GM12873 (cell line): ENCODE measurements around the gene KCMF1.

Experiments
- CTCF ChIP-seq: IDR thresholded peaks from 2 replicates; pipeline ENCODE4 v1.5.1; 2012; ENCODE audit warnings: low read depth, mild to moderate bottlenecking, moderate library complexity, low read length, control low read depth; ENCODE audit not compliant: insufficient read depth; ENCODE audit errors: missing control alignments

KCMF1 gene

DNA sequence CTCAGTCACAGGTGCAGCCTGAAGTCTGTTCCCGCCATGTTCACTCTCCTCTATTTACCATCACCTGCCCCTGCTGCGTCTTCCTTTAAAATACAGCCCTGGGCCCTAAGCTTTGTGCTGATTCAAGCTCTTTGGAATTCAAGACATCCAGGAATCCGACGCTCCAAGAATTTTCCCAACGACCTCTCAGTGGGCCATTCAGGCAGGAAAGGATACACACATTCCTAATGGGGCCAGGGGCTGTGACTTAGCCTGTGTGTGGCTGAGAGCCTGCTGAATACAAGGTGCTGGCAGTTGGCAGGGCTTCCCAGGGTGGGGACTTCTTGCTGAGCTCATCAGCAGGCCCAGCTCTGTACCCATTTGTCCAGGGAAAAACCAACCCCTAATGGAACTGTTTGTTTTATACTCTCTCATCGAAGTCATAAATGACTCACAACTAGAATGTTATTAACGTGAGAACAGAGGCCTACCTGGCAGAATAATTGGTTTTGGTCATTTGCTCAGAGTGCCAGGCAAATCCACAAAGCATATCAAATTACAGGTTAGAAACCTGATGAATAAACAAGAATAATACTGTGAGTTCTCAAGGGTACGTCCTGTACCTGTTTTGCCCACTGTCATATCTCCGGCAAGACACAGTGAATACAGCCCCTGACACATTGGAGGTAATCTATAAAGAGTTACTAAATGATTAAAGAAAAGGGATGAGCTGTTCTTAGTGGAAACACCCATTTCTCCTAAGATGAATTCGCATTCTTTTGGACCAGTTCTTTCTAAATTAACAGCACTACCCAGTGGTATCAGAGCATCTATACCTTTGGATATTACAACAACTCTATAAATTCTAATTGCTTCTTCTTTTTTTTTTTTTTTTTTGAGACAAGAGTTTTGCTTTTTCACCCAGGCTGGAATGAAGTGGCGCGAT lies 12.6 kb upstream of the KCMF1 start:
- TF ChIP-seq CTCF = no peak

GRCh38 chr2:84959095-84959565 lies 11.8 kb upstream of the KCMF1 start:
- TF ChIP-seq CTCF = no peak

- no peak for TF ChIP-seq CTCF
These were observed 11.1 kb upstream of the KCMF1 start for GRCh38 chr2:84959566-84960506.

DNA sequence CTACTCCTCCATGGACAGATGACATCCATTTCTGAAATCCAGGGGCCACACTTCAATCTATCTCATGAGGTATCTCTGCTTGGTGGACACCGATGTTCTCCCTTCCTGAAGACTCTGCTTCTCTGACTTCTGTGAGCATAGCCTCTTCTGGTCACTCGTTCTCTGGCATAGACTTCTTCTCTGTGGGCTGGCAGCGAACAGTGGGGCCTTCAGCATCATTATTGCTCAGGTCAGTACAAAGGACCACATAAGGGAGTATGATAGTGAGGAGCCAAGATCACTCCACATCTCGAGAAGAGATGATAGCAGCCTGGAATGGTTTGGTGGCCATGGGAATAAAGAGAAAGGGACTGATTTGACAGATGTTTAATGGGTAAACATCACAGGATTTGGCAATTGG lies 8.0 kb upstream of the KCMF1 start:
- no peak for TF ChIP-seq CTCF

GRCh38 chr2:84963323-84963691 lies 7.7 kb upstream of the KCMF1 start:
- no peak for TF ChIP-seq CTCF

DNA sequence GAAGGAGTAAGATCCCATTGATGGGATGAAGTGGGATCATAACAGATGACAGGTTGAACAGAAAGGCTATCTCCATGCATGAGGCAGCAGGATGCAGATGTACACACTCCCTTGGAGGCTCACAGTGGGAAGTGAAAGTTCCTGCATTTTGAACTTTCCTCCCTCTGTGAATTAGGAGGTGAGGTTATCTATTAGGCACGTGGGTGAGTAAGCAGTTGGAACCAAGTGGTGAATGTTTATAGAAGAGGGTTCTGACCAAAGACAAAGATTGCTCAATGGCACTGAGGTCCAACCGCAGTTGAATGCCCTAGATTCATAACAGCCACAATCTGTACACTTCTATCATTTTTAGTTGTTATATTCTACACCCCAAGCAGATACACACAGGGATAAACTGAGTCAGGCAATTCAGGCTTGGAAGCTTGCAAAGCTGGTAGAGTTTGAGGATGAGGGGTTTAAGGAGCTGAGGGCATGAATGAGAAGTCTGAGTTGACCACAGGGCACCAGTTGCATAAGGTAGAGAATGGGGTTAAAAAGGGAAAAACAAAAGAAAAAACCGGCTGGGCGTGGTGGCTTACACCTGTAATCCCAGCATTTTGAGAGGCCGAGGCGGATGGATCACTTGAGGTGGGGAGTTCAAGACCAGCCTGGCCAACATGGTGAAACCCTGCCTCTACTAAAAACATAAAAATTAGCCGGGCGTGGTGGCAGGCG lies 7.1 kb upstream of the KCMF1 start:
- no peak for TF ChIP-seq CTCF
